Measurements from ENCODE around the gene P4HA3. TPM values are rescaled to one million over a fixed set of nuclear protein-coding genes. Genes with fewer than 3 reads are reported as not detected.

P4HA3 gene
- total RNA-seq, 2 donors from 2014 or later, result 4.4 to 5.7 TPM

DNA sequence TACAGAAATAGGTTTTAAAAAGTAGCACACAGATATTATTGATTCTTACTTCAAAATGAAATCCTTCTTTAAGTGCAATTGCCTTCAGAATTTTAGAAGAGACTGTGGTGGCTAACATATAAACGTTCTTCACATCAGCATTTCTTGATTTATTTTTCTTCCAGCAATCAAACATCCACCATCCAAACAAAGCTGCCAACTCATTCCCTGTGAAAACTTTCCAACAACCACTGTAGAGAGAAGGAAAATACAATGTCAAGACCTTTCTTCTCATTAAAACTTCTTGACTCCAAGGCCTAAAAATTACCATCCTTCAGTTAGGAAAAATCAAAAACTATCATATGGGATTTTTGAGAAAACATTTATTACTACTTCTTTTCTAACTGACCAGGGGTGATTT, 34.0 kb upstream of the P4HA3 start:
- no peak for ATAC-seq (ENCODE audit: insufficient number of reproducible peaks, low FRiP score, low read depth)

DNA sequence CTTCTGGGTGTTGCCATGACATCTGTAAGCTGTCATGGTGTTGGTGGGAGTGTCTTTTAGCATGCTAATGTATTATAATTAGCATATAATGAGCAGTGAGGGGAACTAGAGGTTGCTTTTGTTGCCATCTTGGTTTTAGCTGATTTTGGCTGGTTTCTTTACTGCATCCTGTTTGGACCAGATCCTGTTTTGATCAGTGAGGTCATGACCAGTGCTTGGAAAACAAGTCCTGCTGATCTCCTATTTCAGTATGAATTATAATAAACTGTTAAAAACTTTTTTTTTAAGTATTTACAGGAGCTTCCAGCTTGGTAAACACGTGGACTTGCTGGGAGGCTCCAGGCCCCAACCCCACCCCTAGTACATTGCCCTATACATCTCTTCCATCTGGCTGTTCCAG, 30.5 kb upstream of the P4HA3 start:
- H3K27me3 ChIP-seq (replicated peaks; ENCODE audit: insufficient read depth), result no peaks in the 10 kb centered on the region
- H3K36me3 ChIP-seq, result peaks cover 6% of the 10 kb centered on the region
- H3K9me3 ChIP-seq, result no peaks in the 10 kb centered on the region
- H3K4me3 ChIP-seq, result no peak overlapping the region
- ATAC-seq (ENCODE audit: insufficient number of reproducible peaks, low FRiP score, low read depth) (no peak), DNase-seq (ENCODE audit: low spot score) (no peak)
- H3K27ac ChIP-seq, result no peak overlapping the region
- TF ChIP-seq, protein P1, sequence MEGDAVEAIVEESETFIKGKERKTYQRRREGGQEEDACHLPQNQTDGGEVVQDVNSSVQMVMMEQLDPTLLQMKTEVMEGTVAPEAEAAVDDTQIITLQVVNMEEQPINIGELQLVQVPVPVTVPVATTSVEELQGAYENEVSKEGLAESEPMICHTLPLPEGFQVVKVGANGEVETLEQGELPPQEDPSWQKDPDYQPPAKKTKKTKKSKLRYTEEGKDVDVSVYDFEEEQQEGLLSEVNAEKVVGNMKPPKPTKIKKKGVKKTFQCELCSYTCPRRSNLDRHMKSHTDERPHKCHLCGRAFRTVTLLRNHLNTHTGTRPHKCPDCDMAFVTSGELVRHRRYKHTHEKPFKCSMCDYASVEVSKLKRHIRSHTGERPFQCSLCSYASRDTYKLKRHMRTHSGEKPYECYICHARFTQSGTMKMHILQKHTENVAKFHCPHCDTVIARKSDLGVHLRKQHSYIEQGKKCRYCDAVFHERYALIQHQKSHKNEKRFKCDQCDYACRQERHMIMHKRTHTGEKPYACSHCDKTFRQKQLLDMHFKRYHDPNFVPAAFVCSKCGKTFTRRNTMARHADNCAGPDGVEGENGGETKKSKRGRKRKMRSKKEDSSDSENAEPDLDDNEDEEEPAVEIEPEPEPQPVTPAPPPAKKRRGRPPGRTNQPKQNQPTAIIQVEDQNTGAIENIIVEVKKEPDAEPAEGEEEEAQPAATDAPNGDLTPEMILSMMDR (IDR thresholded peaks at IDR 0.05), result no peak
- peaks cover 0 to 11% of the 10 kb centered on the region in 2 donors for H3K4me1 ChIP-seq (ENCODE audit: control insufficient read depth in 1 of 2, low read depth in 2 of 2)

More for the DNA sequence above, 34.0 kb upstream of the P4HA3 start:
- no peaks in the 10 kb centered on the region for H3K9me3 ChIP-seq
- no peak overlapping the region for H3K4me3 ChIP-seq
- H3K36me3 ChIP-seq, result peaks cover 3% of the 10 kb centered on the region
- peaks cover 0 to 11% of the 10 kb centered on the region in 2 donors for H3K4me1 ChIP-seq (ENCODE audit: control insufficient read depth in 1 of 2, low read depth in 2 of 2)
- DNase-seq (ENCODE audit: low spot score), result no peak
- H3K27ac ChIP-seq, result no peak overlapping the region
- TF ChIP-seq, protein P1 (IDR thresholded peaks at IDR 0.05), result no peak
- H3K27me3 ChIP-seq (replicated peaks; ENCODE audit: insufficient read depth), result no peaks in the 10 kb centered on the region

DNA sequence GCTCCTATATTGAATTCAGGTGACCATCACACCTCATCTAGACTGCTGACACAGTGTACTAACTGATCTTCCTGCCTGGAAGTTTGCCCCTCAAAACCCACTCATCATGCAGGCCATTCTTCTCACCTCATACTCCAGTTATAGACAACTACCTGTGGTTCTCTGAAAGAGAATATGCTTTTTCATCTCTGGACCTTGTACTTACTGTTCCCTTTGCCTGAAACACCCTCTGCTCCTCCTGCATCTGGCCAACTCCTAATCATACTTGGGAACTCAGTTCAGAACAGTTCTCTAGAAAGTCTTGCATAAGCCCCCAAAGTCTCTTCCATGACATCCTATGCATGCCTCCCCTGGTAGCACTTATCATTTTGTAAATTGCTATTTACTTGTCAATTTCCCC, 28.2 kb upstream of the P4HA3 start:
- no peak overlapping the region for H3K4me3 ChIP-seq
- H3K27ac ChIP-seq, result no peak overlapping the region
- H3K4me1 ChIP-seq (ENCODE audit: control insufficient read depth in 1 of 2, low read depth in 2 of 2), result peaks cover 0 to 11% of the 10 kb centered on the region in 2 donors
- no peak for ATAC-seq (ENCODE audit: insufficient number of reproducible peaks, low FRiP score, low read depth)
- no peaks in the 10 kb centered on the region for H3K27me3 ChIP-seq (replicated peaks; ENCODE audit: insufficient read depth)
- TF ChIP-seq, protein P1 (IDR thresholded peaks at IDR 0.05), result no peak
- peaks cover 6% of the 10 kb centered on the region for H3K36me3 ChIP-seq
- H3K9me3 ChIP-seq, result no peaks in the 10 kb centered on the region
- DNase-seq (ENCODE audit: low spot score), result no peak

DNA sequence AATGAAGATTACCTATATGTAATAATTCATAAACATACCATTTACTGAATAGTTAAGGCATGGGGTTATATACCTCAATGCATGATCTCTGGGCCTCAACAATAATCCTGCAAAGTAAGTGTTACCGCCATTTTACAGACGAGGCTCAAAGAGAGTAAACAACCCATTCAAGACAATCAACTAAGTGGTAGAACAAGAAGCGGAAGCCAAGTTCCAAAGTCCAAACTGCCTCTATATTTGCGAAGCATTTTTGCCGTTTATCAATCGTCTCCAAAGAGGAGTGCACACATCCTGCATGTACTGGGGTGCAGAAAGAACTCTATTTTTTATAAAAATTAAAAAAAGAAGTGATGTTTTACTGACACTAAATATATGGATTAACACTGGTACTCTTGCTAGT, 27.5 kb upstream of the P4HA3 start:
- DNase-seq (ENCODE audit: low spot score) (no peak), ATAC-seq (ENCODE audit: insufficient number of reproducible peaks, low FRiP score, low read depth) (no peak)
- Histone ChIP-seq H3K9me3 (no peaks in the 10 kb centered on the region), H3K36me3 (peaks cover 5% of the 10 kb centered on the region), H3K4me3 (no peak overlapping the region), H3K27ac (no peak overlapping the region), H3K27me3 (replicated peaks; ENCODE audit: insufficient read depth) (no peaks in the 10 kb centered on the region), H3K4me1 (ENCODE audit: control insufficient read depth in 1 of 2, low read depth in 2 of 2) (peaks cover 0 to 11% of the 10 kb centered on the region in 2 donors)
- TF ChIP-seq, protein P1 (IDR thresholded peaks at IDR 0.05), result no peak

DNA sequence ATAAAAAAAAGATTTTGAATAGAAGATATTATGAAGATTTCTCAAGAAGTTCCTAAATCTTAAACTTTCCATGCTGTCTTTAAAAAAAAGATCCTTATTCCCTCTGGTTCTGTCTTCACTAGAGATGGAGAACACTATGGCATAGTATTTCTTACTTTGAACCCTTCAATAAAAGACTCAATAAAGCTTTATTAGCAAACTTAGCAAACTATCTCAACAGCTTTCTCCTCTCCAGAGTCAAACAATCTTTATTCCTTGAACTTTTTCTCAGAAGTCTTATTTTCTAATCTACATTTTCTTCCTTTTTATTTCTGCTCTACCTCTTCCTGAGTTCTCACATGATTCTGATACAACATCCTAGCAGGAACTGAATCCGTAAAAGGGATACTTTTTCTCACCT, 21.8 kb upstream of the P4HA3 start:
- H3K27ac ChIP-seq, result no peak overlapping the region
- H3K9me3 ChIP-seq, result no peaks in the 10 kb centered on the region
- DNase-seq (ENCODE audit: low spot score) (no peak), ATAC-seq (ENCODE audit: insufficient number of reproducible peaks, low FRiP score, low read depth) (no peak)
- TF ChIP-seq, protein P1 (IDR thresholded peaks at IDR 0.05), result no peak
- peaks cover 0 to 20% of the 10 kb centered on the region in 2 donors for H3K4me1 ChIP-seq (ENCODE audit: control insufficient read depth in 1 of 2, low read depth in 2 of 2)
- H3K27me3 ChIP-seq (replicated peaks; ENCODE audit: insufficient read depth), result no peaks in the 10 kb centered on the region
- H3K4me3 ChIP-seq, result no peak overlapping the region
- peaks cover 5% of the 10 kb centered on the region for H3K36me3 ChIP-seq
